ENCODE data around the gene MAP3K7. TPM values are rescaled to one million over a fixed set of nuclear protein-coding genes. Genes with fewer than 3 reads are reported as not detected.

MAP3K7 gene
- total and polyA plus RNA-seq, 2 of the 13 experiments (the other 11 are each of a cell fraction or from before 2014, with no cell fraction given): 24.1 to 24.4 TPM

GRCh38 chr6:90583836-90584481 is 2.9 kb downstream of the MAP3K7 start:
- TF ChIP-seq E2F2 (CRISPR knock-in tag; IDR thresholded peaks at IDR 0.05; ENCODE audit: borderline replicate concordance) (no peak), MAFK (conservative IDR thresholded peaks at IDR 0.05 in 1 of 2, IDR thresholded peaks at IDR 0.05 in 1 of 2; ENCODE audit: low read length in 2 of 2) (peak; percentile 25 to 60; a peak in 3 of 4 replicates), FOXP1 (IDR thresholded peaks at IDR 0.05) (no peak), FOXP1 (CRISPR knock-in tag; IDR thresholded peaks at IDR 0.05) (0 out of 2 replicates have a peak, but pooled peaks have one; percentile 36), ZMAT5 (CRISPR knock-in tag; IDR thresholded peaks at IDR 0.05; ENCODE audit: borderline replicate concordance, low read depth) (no peak), ARID3A (IDR thresholded peaks at IDR 0.05; ENCODE audit: low read depth, low read length) (0 out of 2 replicates have a peak, but pooled peaks have one; percentile 8), CEBPB (IDR thresholded peaks at IDR 0.05; ENCODE audit: borderline replicate concordance, low read depth, low read length) (peak; percentile 57; the same call in 1 of the 2 replicates)
- Histone ChIP-seq H3K4me3 (replicated peaks in 1 of 3; ENCODE audit: insufficient read depth in 1 of 3, low read depth in 2 of 3, low read length in 3 of 3) (peak overlapping the region in 1 of 3 experiments; percentile 96; a peak in 3 of 6 replicates), H3K4me2 (ENCODE audit: low read depth, low read length) (peak overlapping the region; percentile 57), H4K20me1 (ENCODE audit: insufficient read depth, low read length) (peaks cover 13% of the 10 kb centered on the region; the same call in 1 of the 2 replicates), H3K4me1 (ENCODE audit: insufficient read depth, low read length) (peaks cover 32% of the 10 kb centered on the region), H3K79me2 (ENCODE audit: insufficient read depth, low read length) (peaks cover 67% of the 10 kb centered on the region), H3K27me3 (ENCODE audit: control insufficient read depth in 1 of 2, insufficient read depth in 2 of 2, low read length in 2 of 2) (no peaks in the 10 kb centered on the region; a peak in 1 of 5 replicates), H3K27ac (ENCODE audit: extremely low read length, insufficient read depth, low read length) (no peak overlapping the region), H3K9me3 (ENCODE audit: low read length) (no peaks in the 10 kb centered on the region), H3K36me3 (replicated peaks in 1 of 2; ENCODE audit: control insufficient read depth in 1 of 2, insufficient read depth in 2 of 2, low read length in 2 of 2) (peaks cover 0 to 2% of the 10 kb centered on the region in 2 experiments; a peak in 1 of 5 replicates), H2AFZ (ENCODE audit: low read length) (no peak overlapping the region), H3K9ac (ENCODE audit: insufficient read depth, low read depth, low read length) (no peak overlapping the region; the same call in 1 of the 2 replicates)
- FAIRE-seq (no peak), ATAC-seq (no peak), DNase-seq (ENCODE audit: low spot score) (no peak)
- ChIA-PET CTCF (ENCODE audit: low intra/inter-chr PET ratio, low total read pairs) (no interaction called here), POLR2A (no interaction called here)
- in situ Hi-C loops (cut with HindIII; ENCODE audit: extremely low pct_ligation_motif_present, low pct_unique_long_range_greater_than_20kb): no loop called here
- no TSS peak for BruUV-seq (replicated peaks)
- intact Hi-C loops (cut with micrococcal nuclease; ENCODE audit: unreplicated experiment): loop anchor here (10.0 kb wide), 1 partner anchor 639 kb away; no protein-coding TSS in a partner anchor
